ENCODE results near the gene ATF6.

DNA sequence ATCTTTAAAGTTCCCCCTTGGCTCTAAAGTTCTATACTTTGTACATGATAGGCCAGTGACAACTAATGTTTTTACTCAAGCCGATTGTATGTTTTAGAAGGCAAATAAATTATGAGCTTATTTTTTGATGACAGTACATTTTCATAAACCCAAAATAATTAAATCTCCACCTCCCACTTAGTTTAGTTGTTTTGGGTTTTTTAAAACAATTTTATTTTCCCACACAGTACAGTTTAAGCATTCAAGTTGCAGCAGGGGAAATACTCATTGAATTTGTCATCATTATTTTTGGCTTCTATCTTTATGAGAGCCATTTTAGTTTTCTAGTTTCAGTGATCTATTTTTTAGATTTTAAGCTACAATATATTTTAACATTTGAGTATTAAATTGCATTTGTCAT is 163.9 kb downstream of the ATF6 start:
- TF ChIP-seq CTCF (IDR thresholded peaks at IDR 0.05; ENCODE audit: low read depth, low read length) (no peak), POLR2A (IDR thresholded peaks at IDR 0.05; ENCODE audit: extremely low read depth, insufficient read length) (no peak), MAX (IDR thresholded peaks at IDR 0.05; ENCODE audit: low read depth, low read length) (no peak), MYC (IDR thresholded peaks at IDR 0.05; ENCODE audit: low read depth, low read length) (no peak)

Data from NB4 (cell line).